Head of caudate nucleus (tissue), 42 donors: ENCODE data around the gene C10orf143.
"Not testable (repeated sequence)": the region's sequence is repeated elsewhere in the genome, so short reads cannot be mapped to it uniquely, and the experiment has no call there.

ENCODE experiments used
- DNase-seq, 42 donors: peaks; one replicate each; pipeline versions ENCODE4 v3.0.0 to v3.0.0-alpha.2; 2020 to 2021; ENCODE audit warnings: mixed read lengths in 7 of 42
- intact Hi-C: fragments of 100-400 bp; cut with DNase I; formaldehyde crosslinking; loops from one replicate; pipeline ENCODE4 v1.15.0; 2022

C10orf143 gene

DNA sequence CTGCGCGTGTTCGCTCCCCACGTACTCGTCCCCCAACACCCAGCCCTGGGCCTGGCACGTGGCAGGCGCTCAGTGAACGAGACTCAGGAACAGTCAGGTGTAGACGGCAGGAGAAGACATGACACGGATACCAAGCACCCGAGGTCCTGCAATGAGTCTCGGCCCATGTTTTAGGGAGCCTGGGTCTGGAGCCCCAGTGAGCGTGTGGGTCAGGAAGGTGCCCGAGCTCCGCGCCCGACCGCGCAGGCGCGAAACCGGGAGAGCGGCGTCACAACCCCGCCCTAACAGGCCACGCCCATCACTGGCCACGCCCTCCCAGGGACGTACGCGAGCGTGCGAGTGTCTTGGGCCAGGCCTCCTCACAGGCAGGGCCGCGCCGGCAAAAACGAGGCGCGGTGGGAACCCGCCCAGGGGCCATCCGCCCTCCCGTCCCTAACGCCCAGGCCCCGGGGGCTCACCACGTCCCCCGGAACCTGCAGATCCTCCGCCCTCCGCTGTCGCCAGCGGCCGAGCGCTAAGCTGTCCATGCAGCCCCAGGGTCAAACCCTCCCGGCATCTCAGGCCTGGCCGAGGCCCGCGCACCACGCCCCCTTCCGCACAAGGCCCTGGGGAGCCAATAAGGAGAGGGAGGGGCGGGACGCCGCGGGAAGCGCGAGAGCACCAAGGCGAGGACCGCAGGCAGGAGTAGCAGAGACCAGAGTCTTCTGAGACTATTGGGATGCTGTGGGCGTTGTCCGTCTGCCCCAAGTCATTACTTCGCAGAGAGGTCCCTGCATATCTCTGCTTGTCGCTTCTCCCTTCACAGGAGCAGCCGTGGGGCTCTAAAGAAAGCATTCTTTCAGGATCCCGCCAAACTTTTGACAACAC is at the start of gene C10orf143:
Gene C10orf143, minus strand, starts transcription at position 585 of the 867 bp plus-strand sequence. Its CDS starts 58 bp downstream, at position 527.
- peak; percentile 96 to 99 (median 98) for DNase-seq
- intact Hi-C loops = loop anchor here (1.0 kb wide), 1 partner anchor 26 kb away; the partner anchor contains the start of gene GLRX3

DNA sequence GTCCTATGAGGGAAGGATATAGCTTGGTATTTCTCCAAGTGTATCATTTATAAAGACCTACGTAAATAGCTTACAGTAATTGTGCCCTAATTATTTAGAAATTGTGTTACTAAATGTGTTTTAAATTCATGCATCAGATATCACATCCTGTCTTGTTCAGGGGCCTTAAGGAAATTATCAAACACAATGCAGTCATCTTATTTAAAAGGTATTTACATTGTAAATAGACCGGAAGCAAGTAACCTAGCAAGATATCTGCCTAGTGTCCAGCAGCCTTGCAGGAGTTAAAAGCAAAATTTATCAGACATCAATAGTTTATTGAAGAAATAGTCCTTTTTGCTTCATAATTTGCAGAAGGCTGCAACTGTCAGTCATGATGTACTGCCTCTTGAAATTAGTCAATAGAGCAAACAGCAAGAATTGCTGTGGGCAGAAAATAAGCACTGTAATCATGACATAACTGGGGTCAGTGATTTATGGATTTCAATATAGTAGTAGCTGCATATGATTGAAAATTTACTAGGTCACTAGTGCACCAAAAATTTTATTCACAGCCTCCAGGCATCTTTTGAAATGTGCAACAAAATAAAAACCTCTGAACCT is 48.7 kb upstream of the C10orf143 start:
- DNase-seq = no peak
- intact Hi-C loops = no loop called here

DNA sequence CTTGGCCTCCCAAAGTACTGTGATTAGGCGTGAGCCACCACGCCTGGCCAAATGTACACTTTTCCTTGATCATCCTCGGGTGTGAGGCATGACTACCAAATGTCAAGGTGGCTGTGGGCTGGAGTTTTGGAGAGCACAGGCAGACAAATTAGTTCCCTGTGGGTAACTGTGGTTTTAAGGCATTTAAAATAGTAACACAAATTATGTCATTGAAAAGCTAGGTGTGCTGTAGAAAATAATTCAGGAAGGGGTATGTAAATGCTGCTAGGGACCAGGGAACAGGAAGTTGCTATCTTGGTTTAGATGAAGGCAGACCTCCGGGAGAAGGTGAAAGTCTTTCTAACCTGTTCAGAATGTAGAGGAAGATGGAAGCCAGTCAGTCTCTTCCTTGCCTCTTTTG is 35.4 kb upstream of the C10orf143 start:
- intact Hi-C loops = no loop called here
- DNase-seq = no peak

DNA sequence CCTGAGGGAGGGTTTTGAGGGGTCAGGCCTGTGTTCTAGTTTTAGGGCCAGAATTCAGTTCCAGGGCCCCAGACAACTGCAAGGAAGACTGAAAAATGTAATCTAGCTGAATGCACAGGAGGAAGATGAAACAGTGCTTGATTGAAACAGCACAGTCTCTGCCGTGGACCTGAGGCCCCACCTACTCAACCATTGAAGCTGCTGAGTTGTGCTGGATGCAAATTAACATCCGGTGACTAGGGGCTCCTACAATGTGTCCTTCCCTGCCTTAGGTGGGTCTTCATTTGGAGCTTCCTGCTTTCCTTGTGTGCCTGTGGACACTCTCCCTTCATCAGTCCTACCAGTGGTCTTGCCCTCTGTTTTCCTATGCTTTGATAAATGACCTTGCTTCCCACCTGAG is 31.2 kb upstream of the C10orf143 start:
- intact Hi-C loops = no loop called here
- DNase-seq = no peak

DNA sequence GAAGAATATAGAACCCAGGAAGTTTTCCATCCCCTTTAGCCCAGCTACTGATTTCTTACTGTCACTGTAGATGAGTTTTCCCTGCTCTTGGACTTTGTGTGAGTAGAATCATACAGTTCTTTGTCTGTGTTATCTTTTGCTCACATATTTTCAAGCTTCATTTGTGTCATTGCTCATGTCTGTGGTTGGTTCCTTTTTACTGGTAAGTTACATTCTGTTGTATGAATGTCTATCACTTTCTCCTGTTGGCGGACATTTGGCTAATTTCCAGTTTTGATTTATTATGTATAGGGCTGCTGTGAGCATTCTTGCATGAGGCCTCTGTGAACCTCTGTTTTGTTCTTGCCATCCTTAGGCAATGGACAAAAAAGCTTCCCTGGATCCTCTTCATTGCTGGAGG is 30.8 kb upstream of the C10orf143 start:
- intact Hi-C loops = no loop called here
- no peak for DNase-seq

DNA sequence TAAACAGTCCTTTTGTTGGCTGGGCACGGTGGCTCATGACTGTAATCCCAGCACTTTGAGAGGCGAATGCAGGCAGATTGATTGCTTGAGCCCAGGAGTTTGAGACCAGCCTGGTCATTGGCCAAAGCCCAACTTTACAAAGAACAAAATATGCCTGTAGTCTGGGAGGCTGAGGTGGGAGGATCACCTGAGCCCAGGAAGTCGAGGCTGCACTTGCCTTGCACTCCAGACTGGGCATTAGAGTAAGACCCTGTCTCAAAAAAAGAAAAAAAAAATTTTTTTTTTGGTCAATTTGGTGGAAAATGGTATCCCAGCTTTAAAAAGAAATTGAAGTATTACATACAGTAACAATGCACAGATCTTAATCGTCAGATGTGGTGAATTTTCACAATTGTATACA is 30.4 kb upstream of the C10orf143 start:
- no peak for DNase-seq
- intact Hi-C loops = no loop called here

DNA sequence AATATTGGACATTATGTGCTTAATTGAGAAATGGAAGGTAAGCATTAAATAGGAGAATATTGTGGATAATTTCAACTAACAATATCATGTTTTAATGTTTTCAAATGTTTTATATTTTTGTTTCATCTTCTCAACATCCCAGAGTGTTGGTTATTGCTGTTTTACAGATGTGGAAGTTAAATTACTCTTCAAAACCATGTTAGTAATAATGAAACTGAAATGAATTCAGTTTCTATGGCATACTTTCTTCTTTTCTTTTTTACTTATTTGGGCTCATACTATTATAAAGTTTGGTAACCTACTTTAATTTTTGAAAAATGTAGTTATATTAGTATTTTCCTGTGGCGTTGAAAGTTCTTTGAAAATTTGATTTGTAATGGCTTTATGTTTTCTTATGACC is 29.8 kb upstream of the C10orf143 start:
- DNase-seq = no peak
- intact Hi-C loops = no loop called here

DNA sequence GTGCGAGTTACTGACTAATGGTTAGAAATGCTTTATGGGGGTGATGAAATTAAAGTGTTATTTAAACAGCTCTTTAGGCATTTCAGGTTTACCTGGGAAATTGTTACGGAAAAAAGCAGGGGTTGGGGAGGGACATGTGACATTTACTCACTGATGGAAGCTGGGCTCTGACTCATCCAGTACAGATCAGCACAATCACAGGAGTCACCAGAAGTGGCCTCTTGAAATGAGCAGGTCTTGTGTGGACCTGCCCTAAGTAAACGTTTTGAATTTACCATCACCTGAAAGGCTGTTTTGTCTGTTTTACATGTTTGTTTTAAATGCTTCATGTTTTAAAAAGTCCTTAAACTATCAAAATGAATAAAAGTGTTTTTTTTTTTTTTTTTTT is 27.8 kb upstream of the C10orf143 start:
- intact Hi-C loops = no loop called here
- DNase-seq = peak in 7 of 42 donors; percentile 11 to 60 (median 21)

DNA sequence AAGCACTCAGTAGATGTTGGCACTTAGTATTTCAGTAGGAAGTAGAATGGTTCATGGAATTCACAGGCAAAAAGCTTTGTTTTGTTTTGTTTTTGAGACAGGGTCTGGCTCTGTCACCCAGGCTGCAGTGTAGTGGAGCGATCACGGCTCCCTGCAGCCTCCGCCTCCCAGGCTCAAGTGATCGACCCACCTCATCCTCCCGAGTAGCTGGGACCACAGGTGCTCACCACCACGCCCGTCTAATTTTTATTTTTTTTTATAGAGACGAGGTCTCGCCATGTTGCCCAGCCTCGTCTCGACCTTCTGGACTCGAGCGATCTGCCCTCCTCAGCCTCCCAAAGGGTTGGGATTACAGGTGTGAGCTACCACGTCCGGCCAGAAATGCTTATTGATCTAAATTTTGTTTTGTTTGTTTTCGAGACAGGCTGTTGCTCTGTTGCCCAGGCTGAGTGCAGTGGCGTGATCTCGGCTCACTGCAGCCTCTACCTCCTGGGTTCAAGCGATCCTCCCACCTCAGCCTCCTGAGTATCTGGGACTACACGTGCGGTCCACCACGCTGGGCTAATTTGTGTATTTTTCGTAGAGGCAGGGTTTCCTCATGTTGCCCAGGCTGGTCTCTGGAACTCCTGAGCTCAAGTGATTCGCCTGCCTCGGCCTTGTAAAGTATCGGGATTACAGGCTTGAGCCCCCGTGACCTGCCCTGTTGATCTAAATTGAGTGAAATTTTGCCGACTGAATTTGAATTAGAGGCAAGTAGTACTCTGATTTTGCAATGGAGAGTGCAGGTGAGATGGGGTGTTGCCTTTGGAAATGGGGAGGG is 27.2 kb upstream of the C10orf143 start:
- no peak for DNase-seq
- intact Hi-C loops = no loop called here

DNA sequence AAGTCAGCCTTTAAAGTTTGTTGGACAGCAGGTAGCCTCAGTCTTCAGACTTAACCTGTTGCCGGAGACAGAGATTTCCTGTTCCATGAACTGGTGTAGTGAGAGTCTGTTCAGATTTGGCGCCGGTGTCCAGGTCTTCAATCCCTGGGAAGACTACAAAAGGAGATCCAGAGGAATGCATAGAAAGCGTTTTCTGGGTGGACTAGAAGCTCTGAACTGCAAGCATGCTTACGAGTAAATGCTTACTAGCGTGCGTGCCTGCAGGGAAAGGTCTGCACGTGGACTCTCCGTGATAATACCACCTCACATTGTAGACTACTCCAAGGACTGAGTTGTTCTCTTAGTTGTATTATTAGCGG is 26.4 kb upstream of the C10orf143 start:
- intact Hi-C loops = no loop called here
- no peak for DNase-seq

DNA sequence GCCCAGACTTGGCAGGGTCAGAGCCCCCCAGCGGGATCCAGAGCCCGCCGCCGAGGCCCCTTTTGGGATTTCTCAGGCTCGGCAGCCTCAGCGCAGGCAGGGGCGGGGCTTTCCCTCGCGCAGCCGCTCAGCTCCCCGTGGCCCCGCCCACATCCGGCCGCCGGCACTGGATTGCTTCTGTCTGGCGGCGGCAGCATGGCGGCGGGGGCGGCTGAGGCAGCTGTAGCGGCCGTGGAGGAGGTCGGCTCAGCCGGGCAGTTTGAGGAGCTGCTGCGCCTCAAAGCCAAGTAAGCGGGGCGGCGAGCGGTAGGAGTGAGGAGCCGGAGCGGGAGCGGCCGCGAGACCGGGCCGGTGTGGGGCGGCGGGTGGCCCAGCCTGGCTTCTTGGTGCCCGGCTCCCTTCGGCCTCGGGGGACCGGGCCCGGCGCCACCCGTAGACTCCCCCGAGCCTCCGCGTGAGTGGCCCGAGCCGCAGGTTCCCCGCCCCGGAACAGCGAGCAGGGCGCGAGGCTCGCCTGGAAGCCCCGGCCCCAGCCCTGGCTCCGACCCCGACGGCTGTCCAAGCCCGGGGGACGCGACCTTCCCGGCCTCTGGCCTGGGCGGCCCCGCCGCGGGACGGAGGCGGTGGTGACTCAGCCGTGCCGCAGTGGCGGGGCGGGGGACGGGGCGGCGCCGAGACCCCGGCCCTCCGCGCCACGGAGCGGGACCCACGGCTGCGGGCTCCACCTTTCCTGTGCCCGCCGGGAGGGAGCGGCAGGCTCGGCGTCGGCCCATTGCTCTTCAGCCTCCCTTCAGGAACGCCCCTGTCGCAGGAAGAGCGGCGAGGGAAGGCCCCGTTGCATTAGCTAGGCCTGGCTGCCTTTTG is 25.8 kb upstream of the C10orf143 start, which contains the start of gene GLRX3:
Gene GLRX3, plus strand, starts transcription at position 166 of the 864 bp plus-strand sequence. Its CDS starts 30 bp downstream, at position 196.
- peak; percentile 48 to 96 (median 91) for DNase-seq
- intact Hi-C loops = loop anchor here (1.0 kb wide), 1 partner anchor 25 kb away; no protein-coding TSS in a partner anchor

DNA sequence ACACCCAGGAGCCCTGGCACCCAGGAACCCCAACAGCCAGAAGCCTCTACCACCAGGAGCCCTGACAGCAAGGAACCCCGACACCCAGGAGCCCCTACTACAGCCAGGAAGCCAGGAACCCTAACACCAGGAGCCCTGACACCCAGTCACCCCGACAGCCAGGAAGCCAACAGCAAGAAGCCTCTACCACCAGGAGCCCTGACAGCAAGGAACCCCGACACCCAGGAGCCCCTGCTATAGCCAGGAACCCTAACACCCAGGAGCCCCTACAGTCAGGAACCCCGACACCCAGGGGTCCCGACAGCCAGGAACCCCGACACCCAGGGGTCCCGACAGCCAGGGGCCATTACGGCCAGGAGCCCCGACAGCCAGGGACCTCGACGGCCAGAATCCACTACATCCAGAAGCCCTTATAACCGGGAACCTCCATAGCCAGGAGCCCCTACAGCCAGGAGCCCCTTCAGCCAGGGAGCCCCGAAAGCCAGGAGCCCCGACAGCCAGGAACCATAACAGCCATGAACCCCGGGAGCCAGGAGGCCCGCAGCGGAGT is 25.1 kb upstream of the C10orf143 start:
- no peak for DNase-seq
- intact Hi-C loops = loop anchor here (1.0 kb wide), 1 partner anchor 24 kb away; no protein-coding TSS in a partner anchor

DNA sequence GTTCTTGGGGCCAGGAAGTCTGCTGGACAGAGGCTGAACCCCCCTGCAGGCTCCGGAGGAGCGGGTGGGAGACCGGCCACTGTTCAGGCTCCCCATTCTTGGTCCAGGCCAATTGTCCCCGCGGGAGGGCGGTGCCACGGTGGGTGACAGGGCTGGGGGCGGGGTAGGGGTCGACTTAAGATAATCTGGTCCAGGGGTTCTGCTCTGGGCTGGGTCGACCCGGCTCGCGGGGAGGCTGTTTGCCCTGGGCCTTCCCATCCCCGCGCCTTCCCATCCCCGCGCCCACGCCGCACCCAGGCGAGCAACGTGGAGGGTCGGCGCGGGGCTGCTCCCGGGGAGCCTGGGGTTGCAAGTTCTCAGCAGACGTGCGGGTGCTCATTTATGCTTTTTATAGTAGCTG is 18.3 kb upstream of the C10orf143 start:
- peak in 3 of 42 donors; percentile 8 to 34 (median 23) for DNase-seq
- intact Hi-C loops = no loop called here

DNA sequence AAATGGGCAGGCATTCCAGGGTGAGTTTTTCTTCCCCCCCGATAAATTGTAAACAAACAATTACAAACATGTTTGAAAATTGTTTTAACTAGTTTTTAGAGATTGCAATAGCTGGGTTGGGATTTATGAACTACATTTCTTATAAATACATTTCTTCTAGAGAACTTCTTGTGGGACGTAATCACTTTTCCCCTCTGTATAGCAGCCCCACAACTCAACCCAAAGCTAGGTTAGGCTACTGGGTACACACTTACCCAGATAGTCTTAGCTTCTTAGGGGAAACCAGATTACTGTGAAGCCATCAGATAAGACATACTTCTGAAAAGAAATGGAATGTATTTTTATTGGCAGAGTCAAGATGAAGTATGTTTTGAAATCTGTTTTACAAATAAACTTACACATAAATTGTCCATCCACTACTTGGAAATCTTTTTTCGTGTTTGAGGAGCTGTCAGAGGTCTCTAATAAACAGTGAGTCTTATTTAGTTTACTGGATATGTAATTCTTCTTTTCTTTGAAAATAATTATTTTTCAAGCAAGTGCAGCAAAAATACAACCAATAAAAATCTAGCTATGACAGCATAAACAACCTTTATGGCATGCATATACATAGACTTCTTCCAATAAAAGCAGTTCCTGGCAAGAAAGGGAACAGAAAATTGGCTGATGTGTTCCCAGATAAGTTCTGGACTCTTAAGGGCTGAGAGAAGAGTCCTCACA is 17.6 kb upstream of the C10orf143 start:
- intact Hi-C loops = no loop called here
- no peak for DNase-seq

DNA sequence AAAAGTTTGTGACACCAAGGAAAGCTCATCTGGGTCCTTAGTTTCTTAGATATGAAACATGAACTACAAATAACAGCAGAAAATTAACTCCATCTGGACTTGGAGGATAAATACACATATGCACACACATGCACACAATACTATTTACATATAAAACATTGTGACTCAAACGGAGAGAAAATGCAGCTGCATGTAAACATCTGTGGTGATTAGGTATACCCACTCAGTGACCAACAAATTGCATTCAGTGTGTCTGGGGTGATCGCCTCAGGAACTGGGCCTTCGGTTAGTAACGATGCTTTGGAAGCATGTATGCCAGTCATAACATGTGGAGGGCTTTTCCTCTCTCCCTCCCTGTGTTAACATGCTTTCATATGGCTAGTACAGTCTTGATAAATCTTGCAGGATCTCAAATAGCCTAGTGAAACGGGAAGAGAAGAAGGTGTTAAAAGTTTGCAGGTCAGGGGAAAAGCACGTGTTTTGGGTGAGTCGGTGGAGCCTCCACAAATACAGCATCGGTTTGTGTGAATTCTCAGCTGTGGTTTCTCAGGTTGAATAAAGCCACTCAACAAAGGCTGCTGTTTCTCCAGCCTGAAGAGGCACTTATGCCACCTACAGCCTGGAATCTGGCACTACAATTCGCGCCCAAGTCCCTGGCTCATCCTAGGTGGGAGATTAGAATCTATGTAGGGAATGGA is 16.9 kb upstream of the C10orf143 start:
- DNase-seq = peak; percentile 42 to 86 (median 67)
- intact Hi-C loops = no loop called here

DNA sequence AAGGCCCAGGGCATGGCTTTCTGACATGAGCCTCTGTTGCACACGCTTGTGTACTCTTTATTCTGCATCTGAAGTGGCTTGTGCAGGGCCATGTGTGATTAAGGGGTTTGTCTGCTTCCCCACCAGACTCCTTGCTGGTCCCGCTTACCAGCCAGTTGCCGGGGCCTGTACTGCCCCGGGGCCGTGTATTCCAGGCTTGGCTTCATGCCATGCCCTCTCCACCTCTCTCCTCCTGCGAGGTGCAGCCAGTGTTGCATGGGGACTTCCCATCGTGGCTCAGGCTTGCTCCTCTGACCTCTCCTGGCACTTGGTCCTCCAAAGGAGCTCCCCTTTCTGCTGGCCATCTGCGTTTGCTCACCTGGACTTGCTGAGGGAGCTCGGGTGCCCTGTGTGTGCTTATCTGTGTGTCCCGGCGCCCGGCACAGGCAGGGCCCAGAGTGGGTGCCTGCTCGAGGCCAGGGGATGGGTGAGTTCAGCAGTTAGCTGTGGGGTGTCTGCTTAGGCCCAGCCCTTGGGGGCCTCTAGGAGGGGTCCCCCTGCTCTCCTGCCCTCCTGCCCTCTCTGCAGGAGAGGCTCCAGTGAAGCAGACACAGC is 11.0 kb upstream of the C10orf143 start:
- no peak for DNase-seq
- intact Hi-C loops = no loop called here

DNA sequence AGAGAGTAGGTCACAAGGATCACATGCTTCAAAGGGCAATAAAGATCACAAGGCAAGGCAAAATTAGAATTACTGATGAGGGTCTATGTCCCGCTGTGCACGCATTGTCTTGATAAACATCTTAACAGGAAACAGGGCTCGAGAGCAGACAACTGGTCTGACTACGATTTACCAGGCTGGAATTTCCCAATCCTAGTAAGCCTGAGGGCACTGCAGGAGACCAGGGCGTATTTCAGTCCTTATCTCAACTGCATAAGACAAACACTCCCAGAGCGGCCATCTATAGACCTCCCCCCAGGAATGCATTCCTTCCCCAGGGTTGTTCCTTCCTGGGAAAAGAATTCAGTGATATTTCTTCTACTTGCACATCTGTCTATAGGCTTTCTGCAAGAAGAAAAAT is 6.9 kb upstream of the C10orf143 start:
- intact Hi-C loops, DNase-seq: not testable (repeated sequence)
